DLD1 (cell line): ENCODE data around the gene CACNA1E.

Experiments used
- in situ Hi-C: cut with HindIII; loops from 2 replicates; pipeline ENCODE4 v1.10.0; 2017; ENCODE audit warnings: low sequenced_read_pairs

The CACNA1E gene

DNA sequence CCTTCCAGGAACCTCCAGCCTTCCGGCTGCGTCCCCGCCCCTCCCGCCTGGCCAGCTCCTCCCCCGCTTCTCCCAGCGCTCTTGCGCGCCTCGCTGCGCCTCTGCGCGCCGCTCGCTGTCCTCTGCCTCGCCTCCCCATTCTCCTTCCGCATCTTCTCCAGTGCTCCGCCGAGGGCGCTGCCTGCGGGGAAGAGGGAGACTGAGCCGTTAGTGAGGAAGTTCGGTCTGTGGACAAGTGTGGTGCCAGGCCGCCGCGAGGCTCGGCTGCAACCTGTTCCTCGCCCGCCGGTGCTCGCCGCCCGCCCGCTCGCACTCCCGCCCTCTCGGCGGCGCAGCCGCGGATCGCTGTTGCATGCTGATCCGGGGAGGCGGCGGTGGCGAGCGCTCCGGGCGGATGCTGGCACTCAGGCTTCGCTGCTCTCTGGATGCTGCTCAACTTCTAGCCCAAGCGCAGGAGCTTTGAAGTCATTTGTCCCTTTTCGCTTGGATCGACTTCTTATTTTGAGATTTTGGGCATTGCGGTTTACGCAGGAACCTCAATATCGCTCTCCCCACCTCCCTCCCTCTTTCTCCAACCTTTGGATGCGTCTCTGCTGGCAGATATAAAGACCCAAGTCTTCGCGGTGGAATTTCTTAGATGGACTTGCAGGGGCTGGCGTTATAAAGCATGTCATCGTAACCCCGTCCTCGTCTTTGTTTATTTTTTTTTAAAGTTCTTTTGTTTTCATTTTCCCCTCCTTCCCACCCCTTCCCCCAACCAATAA is 614 bp upstream of the CACNA1E start:
- in situ Hi-C loops = no loop called here

DNA sequence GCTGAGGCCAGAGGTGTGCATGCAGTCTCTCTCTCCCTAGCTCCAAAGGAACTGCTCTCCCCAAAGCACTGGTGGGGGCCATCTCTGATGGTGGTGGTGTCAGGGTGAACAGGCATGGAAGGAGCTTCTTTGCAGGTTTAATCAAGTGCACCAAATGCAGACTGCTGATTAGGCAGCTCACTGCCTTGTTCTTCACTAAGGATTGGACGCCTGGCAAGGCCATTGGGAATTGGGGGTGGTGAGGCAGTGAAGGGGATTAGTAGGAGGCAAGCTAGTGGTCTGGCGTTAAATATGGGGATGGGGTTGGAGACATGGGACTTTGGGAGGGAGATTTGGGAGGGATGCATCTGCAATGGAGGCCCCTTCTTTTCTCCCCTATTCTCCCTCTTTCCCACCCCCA is 1.5 kb downstream of the CACNA1E start:
- in situ Hi-C loops = no loop called here

DNA sequence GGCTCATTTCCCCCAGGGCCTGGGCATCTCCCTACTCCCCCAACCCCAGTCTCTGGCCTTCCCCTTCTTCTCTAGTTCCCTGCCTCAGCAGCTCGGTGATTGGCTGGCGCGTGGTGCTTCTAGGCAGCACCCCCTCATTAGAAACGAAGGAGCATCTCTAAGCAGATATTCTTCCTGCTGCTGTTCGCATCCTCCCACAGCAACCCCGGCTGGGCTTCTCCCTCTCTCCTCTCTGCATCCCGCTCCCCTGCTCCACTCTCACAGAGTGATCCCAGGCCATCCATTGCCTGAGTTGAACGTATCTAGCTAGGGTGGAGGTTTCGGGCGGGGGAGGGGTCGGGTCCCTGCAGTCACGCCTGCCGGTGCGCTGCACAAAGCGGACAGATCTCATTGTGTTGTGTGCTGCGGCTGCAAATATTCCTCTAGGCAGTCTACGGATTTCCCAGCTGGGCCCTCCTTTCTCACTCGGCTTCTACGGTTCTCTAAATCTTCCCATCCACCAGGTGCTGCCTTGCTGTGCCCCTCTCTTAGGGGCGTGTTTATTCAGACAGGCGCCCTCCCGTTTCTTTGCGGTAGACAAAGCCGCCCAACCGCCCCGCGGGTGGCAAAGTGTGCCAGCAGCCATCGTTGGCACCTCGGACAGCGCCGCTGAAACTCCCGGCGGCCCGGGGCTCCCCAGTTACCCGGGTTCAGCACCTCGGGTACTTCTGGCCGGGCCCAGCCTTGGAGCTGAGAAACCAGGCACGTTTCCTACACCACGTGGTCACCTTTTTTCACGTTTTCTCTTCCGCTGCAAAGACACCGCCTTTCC is 2.2 kb downstream of the CACNA1E start:
- in situ Hi-C loops = no loop called here

DNA sequence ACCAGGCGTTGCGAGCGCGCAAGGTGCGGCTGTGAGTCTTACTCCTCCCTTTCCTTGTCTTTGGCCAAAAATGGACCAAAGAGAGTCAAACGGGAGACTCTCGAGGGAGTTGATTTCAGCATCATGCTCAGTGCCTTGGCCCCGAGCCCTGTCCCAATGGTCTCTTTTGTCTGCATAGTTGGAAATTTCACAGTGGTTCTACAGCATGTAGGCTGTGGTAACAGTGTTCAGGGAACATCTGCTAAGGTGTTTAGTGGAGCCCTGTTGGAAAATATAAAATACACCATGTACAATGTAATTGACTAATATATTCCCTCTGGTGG is 2.7 kb downstream of the CACNA1E start:
- in situ Hi-C loops = no loop called here

DNA sequence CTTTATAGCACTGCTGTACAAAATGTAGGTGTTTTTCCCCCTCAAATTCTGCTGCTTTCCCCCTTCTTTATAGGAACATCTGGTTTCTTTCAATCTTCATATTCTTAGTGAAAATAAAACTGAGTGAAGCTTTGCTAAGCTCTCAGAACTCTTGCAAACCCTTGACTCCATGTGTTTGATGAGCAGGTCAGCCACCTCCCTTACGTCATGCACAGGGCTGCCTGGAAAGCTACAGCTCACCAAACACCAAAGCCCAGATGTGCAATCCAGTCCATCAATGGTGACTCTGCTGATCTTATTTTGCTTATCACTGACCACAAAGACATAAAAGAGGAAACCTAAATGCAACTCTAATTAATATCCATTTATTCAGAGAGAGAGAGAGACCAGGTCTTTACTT is 5.5 kb downstream of the CACNA1E start:
- in situ Hi-C loops = no loop called here

DNA sequence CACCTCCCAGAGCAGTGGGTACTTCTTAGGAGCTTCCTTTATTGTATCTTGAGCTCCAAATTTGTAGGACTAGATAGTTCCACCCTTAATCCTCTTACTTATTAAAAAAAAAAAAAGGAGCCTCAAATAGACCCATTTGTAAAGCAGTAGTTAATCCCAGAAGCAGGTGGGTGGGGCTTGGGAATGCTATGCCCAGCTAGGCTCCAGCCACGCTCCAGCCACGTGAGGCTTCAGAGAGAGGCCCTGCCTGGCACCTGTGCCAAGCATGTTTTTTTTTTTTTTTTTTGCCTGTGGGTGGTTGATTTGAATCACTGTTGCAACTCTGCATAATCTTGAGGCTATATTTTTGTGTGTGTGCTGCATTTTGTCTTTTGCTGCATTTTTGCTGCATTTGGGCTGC is 7.0 kb downstream of the CACNA1E start:
- in situ Hi-C loops = no loop called here

DNA sequence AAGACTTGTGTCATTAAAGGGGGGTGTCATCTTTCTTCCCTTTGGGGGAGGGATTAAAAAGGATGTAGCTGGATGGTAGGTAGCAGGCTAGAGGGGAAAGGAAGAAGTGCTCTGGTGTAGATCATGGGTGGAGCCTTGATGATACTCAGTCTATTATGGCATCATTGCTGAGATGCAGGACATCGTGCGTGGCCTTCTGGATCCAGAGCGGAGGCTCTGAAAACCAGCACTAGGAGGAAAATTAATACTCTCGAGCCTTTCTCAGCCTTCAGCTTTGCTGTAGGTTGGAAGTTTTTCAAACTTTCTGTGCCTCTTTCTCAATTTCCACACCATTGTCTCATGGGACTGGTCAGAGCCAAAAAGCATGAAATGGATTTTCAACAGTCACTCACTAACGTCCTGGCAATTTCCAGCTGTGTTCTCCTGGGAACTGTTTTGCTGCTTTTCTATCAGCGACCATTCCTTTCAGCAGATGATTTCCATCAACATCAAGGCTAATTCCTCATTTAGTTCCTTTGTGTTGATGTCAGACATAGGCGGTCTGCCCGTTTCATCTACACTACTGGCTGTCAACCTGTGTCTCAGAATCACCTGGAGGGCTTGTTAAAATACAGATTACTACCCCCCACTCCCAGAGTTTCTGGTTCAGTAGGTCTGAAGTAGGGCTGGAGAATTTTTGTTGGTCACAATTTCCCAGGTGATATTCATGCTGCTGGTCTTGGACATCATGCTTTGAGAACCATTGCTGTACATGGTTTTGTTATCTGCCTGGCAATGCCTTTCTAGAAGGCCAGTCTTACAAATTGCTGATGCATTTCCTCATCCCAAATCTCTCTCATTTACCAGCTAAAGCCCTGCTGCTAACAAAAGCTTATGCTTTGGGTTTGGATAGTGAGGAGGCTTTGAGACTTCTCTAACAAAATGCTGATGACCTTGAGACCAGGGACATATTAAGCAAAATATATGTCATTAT is 7.7 kb downstream of the CACNA1E start:
- in situ Hi-C loops = no loop called here

DNA sequence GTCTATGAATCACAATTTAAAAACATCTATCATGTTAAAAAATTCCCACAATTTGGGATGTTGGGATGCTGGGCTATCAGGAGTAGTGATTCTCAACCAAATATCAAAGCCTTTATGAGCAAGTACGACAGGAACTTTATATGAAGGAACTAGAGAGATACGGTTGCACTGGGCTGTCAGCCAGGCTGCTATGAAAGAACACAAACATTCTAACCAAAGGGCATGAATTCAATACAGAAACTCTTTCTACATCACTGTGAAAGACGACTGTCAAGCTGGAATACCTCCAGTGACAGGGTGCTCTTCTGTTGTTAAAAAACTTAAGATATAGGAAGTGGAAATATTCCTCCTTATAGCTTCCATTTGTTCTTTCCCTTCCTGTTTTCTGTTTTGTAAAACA is 9.8 kb downstream of the CACNA1E start:
- in situ Hi-C loops = no loop called here

DNA sequence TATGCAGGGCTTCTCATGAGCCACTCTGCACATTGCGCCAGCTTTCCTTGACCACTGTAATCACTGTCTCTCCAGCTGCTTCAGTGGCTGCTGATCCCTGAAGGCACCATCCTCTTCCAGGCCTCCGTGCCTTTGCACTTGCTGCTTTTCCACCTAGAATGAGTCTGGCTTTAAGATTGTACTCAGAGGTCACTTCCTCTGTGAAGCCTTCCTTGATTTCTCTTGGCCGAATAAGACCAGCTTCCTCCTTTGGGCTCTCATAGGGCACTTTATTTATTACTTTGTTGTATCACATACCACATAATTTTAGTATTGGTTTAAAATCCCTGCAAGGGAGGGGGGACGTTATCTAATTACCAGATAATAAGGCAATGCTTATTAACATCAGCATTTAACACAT is 10.6 kb downstream of the CACNA1E start:
- in situ Hi-C loops = no loop called here

DNA sequence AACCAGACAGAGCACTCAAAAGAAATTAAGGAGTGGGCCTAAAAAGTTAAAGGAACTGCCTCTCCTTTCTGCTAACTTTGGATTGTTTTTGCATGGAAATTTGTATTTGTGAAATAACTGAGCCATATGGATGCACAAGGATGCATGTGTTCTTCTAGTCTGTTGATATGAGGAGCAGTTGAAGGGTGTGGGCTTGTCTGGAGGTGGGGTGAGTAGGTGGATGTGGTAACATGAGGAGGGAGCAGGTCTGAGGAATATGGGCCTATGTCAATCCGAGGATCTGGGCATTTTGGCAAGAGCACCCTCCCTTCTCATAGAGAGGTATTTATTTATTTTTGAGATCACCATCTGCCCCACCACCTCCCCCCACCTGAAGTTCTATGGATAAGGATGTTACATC is 13.4 kb downstream of the CACNA1E start:
- in situ Hi-C loops = no loop called here

DNA sequence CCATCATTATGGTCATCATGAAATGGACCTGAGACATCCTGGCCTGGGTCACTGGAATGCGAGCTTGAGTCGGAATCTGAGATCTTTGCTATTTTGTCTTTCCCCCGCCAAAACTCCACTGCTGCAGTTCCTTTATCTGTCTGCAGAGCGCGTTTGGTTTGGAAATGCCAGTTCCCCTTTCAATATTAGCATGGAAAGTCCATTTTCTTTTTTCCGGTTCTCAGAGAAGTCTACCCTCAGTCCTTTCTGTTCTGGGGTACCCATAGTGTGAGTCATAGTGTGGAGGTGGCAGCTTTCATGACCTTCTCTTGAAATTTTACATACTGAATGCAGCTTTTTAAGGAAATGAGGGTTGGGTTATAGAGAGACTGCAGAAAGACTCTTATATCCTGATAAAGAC is 14.6 kb downstream of the CACNA1E start:
- in situ Hi-C loops = no loop called here

DNA sequence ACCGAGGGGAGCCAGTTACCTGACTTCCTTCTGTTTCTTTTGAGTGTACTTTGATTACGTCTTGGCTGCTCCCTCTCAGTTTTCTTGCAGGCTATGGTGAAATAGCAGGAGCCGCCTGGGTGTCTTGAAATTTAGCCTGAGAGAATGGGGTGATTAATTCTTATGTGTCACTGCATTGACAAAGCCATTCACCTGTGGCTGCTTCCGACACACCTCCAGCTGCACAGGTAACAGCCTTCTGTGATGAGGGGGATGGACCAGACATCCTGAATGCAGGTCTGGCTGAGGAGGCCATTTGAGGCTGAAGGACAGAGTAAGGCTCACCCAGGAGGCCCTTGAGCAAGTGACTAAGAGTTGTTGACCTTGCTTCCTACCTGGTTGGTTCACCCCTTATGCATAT is 16.5 kb downstream of the CACNA1E start:
- in situ Hi-C loops = no loop called here

DNA sequence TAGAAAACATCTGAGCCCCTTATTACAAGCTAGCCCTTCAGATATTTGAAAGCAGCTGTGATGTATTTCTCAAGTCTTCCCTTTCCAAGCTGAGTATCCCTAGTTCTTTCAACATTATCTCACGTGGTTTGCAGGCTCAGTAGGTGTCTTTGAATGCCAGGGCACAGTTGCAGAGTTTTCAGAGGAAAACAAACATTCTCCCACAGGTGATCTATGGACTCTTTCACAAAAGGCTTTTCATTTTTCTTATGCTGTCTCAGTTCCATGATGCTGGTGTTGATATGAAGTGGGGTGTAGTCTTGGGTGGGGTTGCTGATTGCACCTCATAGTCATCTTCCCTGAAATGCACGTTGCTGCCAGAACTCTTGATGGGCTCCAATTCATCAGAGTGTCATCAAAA is 17.3 kb downstream of the CACNA1E start:
- in situ Hi-C loops = no loop called here

DNA sequence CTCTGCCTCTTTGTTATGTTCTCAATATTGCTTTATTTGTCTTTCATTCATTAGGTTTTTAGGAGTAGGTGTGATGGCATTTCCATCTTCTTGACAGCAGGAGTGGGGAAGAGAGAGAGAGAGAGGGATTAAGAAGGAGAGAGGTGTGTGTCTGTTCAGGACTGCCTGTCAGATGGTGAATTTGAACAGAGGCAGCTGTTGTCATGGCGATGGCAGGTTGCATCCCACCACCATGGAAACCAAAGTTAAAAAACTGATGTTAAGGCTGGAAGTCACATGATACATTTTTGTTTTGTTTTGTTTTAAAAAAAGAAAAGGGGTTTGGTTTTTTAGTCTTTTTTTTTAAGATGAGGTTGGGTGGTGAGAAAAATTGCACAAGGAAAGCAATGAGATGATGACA is 18.3 kb downstream of the CACNA1E start:
- in situ Hi-C loops = no loop called here

DNA sequence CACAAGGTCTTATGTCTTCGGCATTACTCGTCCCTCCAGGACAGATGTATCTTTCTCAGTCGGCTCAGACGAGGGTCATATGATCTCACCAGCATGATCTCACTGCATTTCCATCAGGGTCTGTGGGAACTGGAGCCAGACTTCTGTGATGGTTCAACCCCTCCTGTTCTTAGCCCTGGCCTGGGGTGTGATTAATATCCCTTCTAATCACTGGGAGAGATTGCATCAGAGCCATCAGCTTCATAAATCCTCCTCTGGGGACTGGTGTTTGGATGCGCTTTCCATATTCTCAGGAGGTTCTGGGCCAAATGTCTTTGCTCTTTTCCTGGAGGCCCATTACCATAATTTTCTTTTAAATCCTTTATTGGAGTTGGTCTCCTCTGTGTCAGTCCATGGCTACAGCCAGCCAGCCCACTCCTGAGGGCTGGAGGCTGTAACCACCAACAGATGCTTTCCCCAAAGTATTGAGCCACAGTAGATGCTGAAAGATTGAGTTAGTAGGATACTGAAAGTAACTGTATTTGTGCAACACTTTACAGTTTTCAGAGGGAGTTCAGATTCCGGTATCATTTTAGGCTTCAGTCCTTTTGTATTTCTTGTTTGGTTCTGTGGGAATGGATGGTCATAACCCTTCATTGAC is 20.0 kb downstream of the CACNA1E start:
- in situ Hi-C loops = no loop called here

DNA sequence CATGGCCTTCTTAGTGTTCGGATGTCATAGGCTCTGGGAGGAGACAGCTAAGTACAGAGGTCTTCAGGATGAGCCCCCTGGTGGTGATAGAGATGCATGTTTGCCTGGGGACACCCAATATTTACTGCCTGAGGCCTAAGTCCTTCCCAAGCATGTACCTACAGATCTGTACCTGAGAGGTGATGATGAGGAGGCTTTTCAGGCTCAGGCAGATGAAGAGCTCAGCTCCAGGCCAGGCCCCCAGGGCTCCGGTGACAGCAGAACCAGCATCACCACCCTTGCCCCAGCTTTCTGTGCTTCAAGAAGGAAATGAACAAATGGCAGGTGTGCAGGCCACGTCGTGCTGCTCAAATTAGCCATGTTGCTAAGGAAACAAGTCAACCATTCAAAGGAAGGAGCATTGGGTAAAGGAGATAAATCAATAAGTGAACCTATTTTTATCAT is 21.1 kb downstream of the CACNA1E start:
- in situ Hi-C loops = no loop called here

DNA sequence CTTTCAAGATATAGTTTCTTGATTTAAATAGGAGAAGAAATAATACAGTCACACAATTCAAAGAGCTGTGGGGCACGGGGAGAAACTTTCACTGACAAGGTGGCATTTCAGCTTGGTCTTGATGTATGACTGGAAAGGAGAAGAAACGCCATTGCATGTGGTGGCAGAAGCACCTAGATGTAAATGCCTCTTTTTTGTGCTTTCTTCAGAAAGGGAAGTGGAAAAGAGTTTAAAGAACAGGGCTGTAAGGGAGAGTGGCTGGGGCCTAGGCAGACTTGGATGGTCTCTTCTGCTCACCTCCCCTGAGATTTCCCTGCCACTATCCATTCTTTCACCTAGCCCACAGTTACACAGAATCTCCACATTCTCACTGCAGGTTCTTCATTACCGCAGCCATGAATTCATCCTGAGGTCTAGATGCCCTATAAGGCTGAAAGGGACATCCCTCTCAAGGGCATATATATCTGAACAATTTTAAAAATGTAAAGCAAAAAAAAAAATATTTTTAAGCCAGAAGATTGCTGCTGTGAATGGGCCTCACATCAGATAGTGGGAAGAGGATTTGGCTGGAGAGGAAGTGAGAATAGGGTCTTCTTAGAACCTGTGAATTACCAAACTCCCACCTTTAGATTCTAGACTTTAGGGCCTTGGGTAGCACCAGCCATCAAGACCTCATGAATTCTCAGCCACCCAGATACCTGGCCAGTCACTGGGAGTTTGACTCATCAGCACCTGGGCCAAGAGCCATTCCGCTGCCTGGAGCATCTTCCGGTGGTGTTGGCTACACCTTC is 23.4 kb downstream of the CACNA1E start:
- in situ Hi-C loops = no loop called here

DNA sequence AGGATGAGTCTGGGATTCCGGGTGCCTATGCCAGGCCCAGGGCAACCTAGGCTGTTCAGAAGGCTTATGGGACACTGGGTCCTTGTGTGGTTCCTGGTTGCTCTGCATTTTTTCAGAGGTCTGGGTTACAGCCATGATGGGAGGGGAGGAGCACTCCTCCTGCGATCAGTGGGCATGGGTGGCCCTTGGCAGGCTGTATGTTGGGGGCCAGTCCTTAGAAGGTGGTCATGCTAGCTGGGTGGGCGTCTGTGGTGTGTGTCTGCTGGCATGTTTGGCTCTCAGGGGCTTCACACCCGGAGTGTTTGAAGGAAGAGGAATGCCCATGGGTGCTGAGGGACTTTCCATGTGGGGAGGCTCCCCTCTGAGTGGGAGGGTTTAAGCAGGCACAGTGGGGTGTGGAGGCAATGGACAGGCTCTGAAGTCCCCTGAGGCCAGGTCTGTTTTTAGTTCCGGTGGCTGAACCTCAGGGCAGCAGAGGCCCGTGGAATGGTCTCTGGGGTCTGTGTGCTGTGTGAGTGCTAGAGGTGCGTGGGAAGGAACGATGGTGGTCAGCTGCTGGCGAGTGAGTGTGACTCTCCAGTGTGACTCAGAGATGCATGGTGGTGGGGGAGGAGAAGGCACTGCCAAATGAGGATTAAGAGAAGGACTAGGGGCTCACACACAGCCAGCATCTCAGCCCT is 25.3 kb downstream of the CACNA1E start:
- in situ Hi-C loops = no loop called here

DNA sequence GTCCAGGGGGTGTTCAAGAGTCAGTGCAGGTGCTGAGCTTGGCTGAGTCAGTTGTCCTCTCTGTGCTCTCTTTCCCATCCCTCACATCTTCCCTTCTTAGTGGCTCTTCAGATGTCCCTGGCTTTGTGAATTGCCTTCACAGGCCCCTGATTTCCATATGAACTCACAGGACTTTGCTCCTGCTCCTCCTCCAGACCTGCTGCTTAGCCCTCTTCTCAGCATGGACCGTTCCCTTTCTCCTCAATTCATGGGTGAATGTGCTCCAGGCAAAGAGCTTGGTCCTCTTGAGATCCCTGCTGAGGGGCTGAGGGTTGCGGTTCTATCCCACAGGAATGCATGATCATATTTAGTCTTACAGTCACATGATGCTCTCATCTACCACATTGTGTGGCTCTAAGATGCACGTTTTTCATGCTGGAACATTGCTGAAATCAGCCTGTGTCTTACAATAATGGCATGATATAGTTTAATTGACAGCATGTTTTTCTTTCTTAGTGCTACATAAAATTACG is 30.5 kb downstream of the CACNA1E start:
- in situ Hi-C loops = no loop called here
